Stimulated activated memory B cell treated with anti-CD40 and anti-IgM and Interleukin-4, amounts not matched to agents 10 μg/mL and 1 μg/mL and 100 μg/mL, for 72 hours (primary cell): ENCODE results near the gene ZBTB21.

ENCODE experiments used
- ATAC-seq: fragments of 150-1000 bp; cut with Tn5 transposase; 2 replicates; pipeline ENCODE4 v1.10.0; 2021
- H3K27ac Mint-ChIP-seq: one replicate; pipeline ENCODE4 v1.8.0; 2022; ENCODE audit warnings: mild to moderate bottlenecking, mixed read lengths
- H3K27me3 Mint-ChIP-seq: one replicate; pipeline ENCODE4 v1.8.0; 2022; ENCODE audit warnings: mixed read lengths
- H3K36me3 Mint-ChIP-seq: one replicate; pipeline ENCODE4 v1.8.0; 2022; ENCODE audit warnings: mixed read lengths
- H3K4me1 Mint-ChIP-seq: one replicate; pipeline ENCODE4 v1.8.0; 2022; ENCODE audit warnings: mixed read lengths
- H3K4me3 Mint-ChIP-seq: one replicate; pipeline ENCODE4 v1.8.0; 2022; ENCODE audit warnings: mild to moderate bottlenecking, moderate library complexity, mixed read lengths
- H3K9me3 Mint-ChIP-seq: one replicate; pipeline ENCODE4 v1.8.0; 2022; ENCODE audit warnings: mixed read lengths

Gene ZBTB21

DNA sequence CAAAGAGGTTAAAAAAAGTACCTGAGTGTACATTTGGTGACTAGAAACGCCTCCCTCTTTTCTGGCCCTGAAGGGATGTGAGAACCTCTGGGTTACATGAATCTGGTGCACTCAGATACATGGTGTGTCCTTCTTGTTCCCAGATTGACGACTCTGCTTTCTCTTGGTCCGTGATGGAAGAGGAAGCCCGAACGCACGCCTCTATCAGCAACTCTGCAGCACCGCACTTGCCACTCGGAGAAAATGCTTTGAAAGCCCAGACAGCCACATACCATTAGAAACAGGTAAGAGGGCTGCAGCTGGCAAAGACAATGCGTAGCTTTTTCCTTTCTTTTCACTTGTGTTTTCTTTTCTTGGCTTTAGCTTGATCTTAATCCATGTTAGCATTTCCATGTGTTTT lies 21.1 kb upstream of the ZBTB21 start:
- H3K27me3 Mint-ChIP-seq: peaks cover 10% of the 10 kb centered on the region
- peaks cover 22% of the 10 kb centered on the region for H3K4me1 Mint-ChIP-seq
- no peaks in the 10 kb centered on the region for H3K9me3 Mint-ChIP-seq
- H3K27ac Mint-ChIP-seq: no peak overlapping the region
- no peak overlapping the region for H3K4me3 Mint-ChIP-seq
- no peaks in the 10 kb centered on the region for H3K36me3 Mint-ChIP-seq
- ATAC-seq: no peak

- Mint-ChIP-seq H3K9me3 (no peaks in the 10 kb centered on the region), H3K27me3 (peaks cover 16% of the 10 kb centered on the region), H3K4me1 (peaks cover 22% of the 10 kb centered on the region), H3K27ac (no peak overlapping the region), H3K36me3 (no peaks in the 10 kb centered on the region), H3K4me3 (no peak overlapping the region)
- ATAC-seq: no peak
Measured at GRCh38 chr21:42030311-42030710, 20.2 kb upstream of the ZBTB21 start.

DNA sequence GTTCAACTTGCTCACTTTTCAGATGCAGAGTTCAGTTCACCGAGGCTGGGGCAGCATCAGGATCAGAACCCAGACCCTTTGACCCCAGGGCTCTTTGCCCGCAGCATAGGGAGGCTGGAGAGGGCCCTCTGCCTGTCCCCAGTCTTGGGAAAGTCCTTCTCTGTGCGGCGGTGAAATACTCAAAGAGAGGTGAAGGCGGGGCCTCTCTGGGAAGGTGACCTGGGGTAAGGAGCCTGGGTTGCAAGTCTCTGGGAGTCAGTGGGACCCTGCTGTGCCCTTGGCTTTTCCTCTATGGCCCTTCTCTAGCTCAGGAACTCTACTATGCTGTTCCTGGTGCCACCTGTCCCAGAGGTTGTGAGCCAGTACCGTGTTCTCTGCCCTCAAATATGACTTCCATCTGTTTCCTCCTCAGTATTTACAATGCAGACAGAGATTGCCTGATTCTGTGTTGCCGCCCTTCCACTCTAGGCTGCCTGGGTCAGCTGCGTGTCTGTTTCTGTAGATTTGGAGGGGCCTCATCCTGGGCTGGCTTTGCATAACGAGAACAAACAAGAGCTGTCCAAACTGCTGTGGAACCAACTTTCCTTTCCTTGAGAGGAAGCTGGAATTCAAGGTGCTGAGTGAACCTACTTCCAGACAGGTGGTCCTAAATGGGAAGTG lies 18.7 kb upstream of the ZBTB21 start:
- no peak for ATAC-seq
- H3K4me1 Mint-ChIP-seq: peaks cover 22% of the 10 kb centered on the region
- no peak overlapping the region for H3K4me3 Mint-ChIP-seq
- H3K27ac Mint-ChIP-seq: no peak overlapping the region
- H3K9me3 Mint-ChIP-seq: no peaks in the 10 kb centered on the region
- H3K27me3 Mint-ChIP-seq: peaks cover 16% of the 10 kb centered on the region
- no peaks in the 10 kb centered on the region for H3K36me3 Mint-ChIP-seq

DNA sequence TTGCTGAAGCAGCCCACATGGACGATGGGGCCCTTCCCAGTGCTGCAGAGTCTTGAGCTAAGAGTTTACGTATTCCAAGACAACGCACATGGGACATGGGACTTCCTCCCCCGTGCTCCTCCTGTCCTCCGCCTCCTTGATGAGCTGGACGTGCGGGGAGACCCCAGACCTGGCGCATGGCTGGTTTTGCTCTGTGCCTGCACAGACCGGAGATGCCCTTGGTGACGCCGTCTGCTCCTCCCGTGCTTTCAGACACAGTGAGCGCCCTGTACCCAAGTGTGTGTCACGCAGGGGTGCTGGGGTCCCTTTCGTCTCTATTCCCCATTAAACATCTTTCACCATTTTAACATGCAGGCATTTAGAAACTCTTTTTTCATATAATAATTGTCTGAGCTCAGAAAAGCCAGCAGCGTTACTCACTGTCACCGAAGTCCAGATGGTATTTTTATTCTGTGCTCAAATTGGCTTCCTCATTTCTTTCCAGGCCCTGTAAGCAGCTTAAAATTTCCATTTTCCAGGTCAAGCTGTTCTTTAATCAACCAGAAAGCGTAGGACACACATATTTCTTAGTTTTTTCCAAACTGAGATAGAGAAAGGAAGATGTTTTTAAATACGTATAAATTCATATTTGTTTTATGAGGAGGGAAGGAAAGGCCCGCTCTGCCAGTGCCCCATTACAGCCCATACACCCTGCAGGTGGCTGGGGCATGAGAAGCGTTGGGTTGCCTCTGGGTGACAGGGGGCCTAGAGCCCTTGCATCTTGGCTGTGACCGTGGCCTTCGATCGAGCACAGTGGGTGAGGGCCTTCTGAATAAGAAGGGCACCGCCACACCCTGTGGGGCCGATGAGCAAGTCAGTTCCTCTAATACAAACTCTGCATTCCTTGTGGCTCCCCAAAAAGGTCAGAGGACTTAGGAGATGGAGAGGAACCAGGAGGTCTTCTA lies 17.9 kb upstream of the ZBTB21 start:
- peak; percentile 18 for ATAC-seq
- peaks cover 16% of the 10 kb centered on the region for H3K27me3 Mint-ChIP-seq
- no peak overlapping the region for H3K27ac Mint-ChIP-seq
- no peak overlapping the region for H3K4me3 Mint-ChIP-seq
- no peaks in the 10 kb centered on the region for H3K9me3 Mint-ChIP-seq
- peaks cover 22% of the 10 kb centered on the region for H3K4me1 Mint-ChIP-seq
- no peaks in the 10 kb centered on the region for H3K36me3 Mint-ChIP-seq

DNA sequence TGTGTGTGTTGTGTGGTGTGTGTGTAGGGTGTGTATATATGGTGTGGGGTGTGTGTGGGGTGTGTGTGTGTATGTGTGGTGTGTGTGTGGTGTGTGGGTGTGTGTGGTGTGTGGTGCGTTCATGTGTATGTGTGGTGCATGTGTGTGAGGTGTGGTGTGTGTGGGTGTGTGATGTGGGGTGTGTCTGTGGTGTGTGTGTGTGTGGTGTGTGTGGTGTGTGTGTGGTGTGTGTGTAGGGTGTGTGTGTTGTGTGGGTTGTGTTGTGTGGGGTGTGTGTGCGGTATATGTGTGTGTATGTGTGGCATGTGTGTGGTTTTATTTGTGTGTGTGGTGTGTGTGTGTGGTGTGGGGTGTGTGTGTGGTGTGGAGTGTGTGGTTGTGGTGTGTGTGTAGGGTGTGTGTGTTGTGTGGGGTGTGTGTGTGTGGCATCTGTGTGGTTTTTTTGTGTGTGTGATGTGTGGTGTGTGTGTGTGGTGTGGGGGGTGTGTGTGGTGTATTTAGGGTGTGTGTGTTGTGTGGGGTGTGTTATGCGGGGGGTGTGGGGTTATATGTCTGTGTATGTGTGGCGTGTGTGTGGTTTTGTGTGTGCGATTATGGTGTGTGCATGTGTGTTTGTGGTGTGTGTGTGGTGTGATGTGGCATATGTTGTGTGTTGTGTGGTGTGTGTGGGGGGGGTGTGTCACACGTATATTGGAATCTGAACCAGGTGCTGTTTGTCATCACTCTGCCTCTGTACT lies 17.1 kb upstream of the ZBTB21 start:
- ATAC-seq: no peak
- Mint-ChIP-seq H3K4me1 (peaks cover 22% of the 10 kb centered on the region), H3K27ac (no peak overlapping the region), H3K9me3 (no peaks in the 10 kb centered on the region), H3K36me3 (no peaks in the 10 kb centered on the region), H3K4me3 (no peak overlapping the region), H3K27me3 (peaks cover 16% of the 10 kb centered on the region)

DNA sequence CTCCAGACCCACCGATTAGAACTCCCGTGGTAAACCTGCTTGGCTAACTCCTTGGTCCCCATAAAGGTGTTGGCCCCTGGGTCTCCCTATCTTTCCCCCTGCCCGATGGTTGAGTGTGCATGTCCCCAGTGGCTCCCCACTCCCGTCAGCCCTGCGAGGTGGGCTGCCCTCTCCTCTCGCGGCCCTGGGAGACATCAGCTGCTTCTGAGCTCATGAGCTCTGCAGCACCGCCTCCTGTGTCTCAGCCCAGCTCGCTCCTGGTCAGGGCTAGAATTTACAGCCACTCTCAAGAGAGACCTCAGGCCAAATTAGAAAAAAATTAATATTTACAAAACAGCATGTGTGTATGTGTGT lies 15.9 kb upstream of the ZBTB21 start:
- peaks cover 12% of the 10 kb centered on the region for H3K4me1 Mint-ChIP-seq
- H3K27ac Mint-ChIP-seq: no peak overlapping the region
- H3K27me3 Mint-ChIP-seq: peaks cover 21% of the 10 kb centered on the region
- H3K9me3 Mint-ChIP-seq: no peaks in the 10 kb centered on the region
- ATAC-seq: no peak
- H3K4me3 Mint-ChIP-seq: no peak overlapping the region
- no peaks in the 10 kb centered on the region for H3K36me3 Mint-ChIP-seq

- H3K27ac Mint-ChIP-seq: no peak overlapping the region
- H3K9me3 Mint-ChIP-seq: no peaks in the 10 kb centered on the region
- peaks cover 26% of the 10 kb centered on the region for H3K27me3 Mint-ChIP-seq
- no peaks in the 10 kb centered on the region for H3K36me3 Mint-ChIP-seq
- ATAC-seq: no peak
- no peak overlapping the region for H3K4me3 Mint-ChIP-seq
- H3K4me1 Mint-ChIP-seq: peaks cover 12% of the 10 kb centered on the region
Measured at GRCh38 chr21:42025376-42026081, 15.4 kb upstream of the ZBTB21 start.

- Mint-ChIP-seq H3K9me3 (no peaks in the 10 kb centered on the region), H3K27ac (no peak overlapping the region), H3K4me1 (peaks cover 12% of the 10 kb centered on the region), H3K27me3 (peaks cover 36% of the 10 kb centered on the region), H3K4me3 (no peak overlapping the region), H3K36me3 (no peaks in the 10 kb centered on the region)
- ATAC-seq: no peak
Measured at GRCh38 chr21:42022906-42023305, 12.7 kb upstream of the ZBTB21 start.

GRCh38 chr21:42022091-42022430 lies 11.9 kb upstream of the ZBTB21 start:
- no peak overlapping the region for H3K4me3 Mint-ChIP-seq
- peaks cover 35% of the 10 kb centered on the region for H3K27me3 Mint-ChIP-seq
- no peak overlapping the region for H3K27ac Mint-ChIP-seq
- peak; percentile 22 for ATAC-seq
- H3K9me3 Mint-ChIP-seq: no peaks in the 10 kb centered on the region
- no peaks in the 10 kb centered on the region for H3K36me3 Mint-ChIP-seq
- peaks cover 7% of the 10 kb centered on the region for H3K4me1 Mint-ChIP-seq

GRCh38 chr21:42021371-42022090 lies 11.4 kb upstream of the ZBTB21 start:
- Mint-ChIP-seq H3K27me3 (peaks cover 29% of the 10 kb centered on the region), H3K4me3 (no peak overlapping the region), H3K27ac (no peak overlapping the region), H3K4me1 (peaks cover 2% of the 10 kb centered on the region), H3K9me3 (no peaks in the 10 kb centered on the region), H3K36me3 (no peaks in the 10 kb centered on the region)
- ATAC-seq: no peak

GRCh38 chr21:42019706-42020105 lies 9.5 kb upstream of the ZBTB21 start:
- Mint-ChIP-seq H3K36me3 (peaks cover 3% of the 10 kb centered on the region), H3K4me1 (no peaks in the 10 kb centered on the region), H3K9me3 (peaks cover 2% of the 10 kb centered on the region), H3K27ac (no peak overlapping the region), H3K4me3 (no peak overlapping the region), H3K27me3 (peaks cover 20% of the 10 kb centered on the region)
- no peak for ATAC-seq

DNA sequence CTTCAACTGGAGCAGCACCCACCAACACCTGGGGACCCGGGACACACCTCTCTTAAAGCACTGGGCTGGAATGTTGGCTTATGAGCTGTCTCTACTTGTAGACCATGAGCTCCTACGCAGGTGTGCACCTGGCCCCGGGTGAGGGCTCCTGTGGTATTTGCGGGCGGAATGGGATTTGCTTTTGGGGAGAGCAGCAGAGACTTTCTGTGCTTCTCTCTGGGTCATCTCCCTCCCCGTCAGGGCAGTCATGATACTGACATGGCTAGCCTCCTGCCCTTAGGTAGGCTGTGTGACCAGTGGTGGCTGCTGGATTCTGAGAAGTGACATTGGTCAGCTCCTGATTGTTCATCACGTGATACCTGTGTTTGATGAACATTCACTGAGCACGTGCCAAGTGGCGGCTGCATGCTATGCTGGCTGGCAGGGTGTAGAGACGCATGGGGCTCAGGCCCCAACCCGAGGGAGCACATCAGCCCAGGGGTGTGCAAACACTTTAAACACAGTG lies 9.0 kb upstream of the ZBTB21 start:
- Mint-ChIP-seq H3K27me3 (peaks cover 20% of the 10 kb centered on the region), H3K9me3 (peaks cover 4% of the 10 kb centered on the region), H3K4me1 (no peaks in the 10 kb centered on the region), H3K36me3 (peaks cover 6% of the 10 kb centered on the region), H3K4me3 (no peak overlapping the region), H3K27ac (no peak overlapping the region)
- ATAC-seq: no peak

DNA sequence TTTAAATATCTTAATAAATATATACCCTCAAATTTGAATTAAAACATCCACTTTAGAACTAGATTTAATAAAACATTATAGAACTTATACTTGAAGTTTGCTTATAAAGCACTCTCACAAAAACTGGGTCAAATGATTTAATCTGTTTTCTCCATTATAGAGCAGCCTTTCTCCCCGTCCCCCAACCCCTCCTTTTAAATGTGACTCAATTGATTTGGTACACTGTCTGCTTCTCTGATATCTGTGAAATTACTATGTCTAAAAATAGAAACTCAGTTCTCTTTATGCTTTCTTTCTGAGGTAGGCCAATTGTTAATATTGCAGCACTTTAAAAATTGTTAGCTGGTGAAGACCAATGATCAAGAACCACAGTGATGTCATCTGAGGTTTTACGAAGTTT lies 6.9 kb upstream of the ZBTB21 start:
- Mint-ChIP-seq H3K27ac (no peak overlapping the region), H3K9me3 (peaks cover 4% of the 10 kb centered on the region), H3K27me3 (peaks cover 20% of the 10 kb centered on the region), H3K4me1 (peaks cover 6% of the 10 kb centered on the region), H3K4me3 (no peak overlapping the region), H3K36me3 (peaks cover 19% of the 10 kb centered on the region)
- no peak for ATAC-seq

GRCh38 chr21:42016364-42016985 lies 6.3 kb upstream of the ZBTB21 start:
- H3K27ac Mint-ChIP-seq: no peak overlapping the region
- H3K27me3 Mint-ChIP-seq: peaks cover 19% of the 10 kb centered on the region
- H3K36me3 Mint-ChIP-seq: peaks cover 19% of the 10 kb centered on the region
- H3K4me3 Mint-ChIP-seq: no peak overlapping the region
- ATAC-seq: no peak
- H3K9me3 Mint-ChIP-seq: peaks cover 4% of the 10 kb centered on the region
- H3K4me1 Mint-ChIP-seq: peaks cover 6% of the 10 kb centered on the region
